NCI-H524 (cell line): ENCODE results near the gene MBD3L2B.

Experiments
- DNase-seq, 2 experiments: peaks; one replicate each; lab custom pipeline; 2025; lab: John Stamatoyannopoulos, UW

MBD3L2B gene

DNA sequence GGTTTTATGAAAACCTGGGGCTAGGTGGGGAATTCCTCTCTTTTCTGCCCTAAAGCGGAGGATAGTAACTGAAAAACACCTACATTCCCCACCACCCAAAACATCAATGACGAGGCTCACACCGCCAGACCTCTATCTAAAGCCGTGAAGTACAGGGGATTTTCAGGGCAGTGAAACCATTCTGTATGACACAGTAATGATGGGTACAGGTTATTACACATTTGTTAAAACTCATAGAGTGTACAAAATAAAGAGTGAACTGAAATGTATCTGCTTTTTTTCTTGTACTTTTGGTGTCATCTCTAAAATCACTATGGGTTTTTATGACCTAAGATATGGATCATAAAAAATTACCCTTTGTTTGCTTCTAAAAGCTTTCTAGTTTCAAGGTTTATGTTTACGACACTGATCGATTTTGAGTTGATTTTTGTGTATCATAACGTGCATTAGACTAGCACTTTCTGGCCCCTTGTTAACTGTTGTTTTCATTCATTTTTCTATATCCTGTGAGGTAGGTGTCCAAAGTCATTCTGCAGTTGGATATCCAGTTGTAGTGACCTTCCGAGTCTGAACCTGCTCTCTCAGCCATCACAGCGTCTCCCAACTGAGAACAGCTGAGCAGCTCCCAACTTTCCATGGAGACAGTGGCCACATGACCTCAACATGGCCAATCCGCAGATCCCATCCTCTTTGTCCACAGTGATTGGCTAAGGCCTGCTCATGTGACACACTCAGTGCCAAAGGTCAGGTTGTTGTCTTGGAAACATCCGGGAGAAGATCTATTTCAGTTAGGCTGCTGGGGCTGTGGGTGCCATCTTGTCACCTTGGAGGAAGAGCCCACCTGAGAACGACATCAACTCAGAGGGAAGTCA, 10.3 kb downstream of the MBD3L2B start:
- DNase-seq, result no peak

- no peak for DNase-seq
These were observed 13.4 kb downstream of the MBD3L2B start for GRCh38 chr19:7007859-7008258.

DNA sequence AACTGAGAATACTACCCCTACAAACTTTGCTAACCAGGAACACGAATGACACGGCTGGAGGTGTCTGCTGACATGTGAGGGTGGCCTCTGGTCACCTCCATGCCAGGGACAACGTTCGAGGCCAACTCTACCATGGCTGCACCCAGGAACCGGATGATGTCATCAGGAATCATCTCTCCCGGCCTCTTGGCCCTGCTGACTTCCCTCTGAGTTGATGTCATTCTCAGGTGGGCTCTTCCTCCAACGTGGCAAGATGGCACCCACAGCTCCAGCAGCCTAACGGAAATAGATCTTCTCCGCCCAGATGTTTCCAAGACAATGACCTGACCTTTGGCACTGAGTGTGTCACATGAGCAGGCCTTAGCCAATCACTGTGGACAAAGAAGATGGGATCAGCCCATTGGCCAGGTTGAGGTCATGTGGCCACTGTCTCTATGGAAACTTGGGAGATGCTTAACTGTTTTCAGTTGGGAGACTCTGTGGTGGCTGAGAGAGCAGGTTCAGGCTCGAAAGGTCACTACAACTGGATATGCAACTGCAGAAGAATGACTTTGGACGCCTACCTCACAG, 15.0 kb downstream of the MBD3L2B start:
- no peak for DNase-seq

DNA sequence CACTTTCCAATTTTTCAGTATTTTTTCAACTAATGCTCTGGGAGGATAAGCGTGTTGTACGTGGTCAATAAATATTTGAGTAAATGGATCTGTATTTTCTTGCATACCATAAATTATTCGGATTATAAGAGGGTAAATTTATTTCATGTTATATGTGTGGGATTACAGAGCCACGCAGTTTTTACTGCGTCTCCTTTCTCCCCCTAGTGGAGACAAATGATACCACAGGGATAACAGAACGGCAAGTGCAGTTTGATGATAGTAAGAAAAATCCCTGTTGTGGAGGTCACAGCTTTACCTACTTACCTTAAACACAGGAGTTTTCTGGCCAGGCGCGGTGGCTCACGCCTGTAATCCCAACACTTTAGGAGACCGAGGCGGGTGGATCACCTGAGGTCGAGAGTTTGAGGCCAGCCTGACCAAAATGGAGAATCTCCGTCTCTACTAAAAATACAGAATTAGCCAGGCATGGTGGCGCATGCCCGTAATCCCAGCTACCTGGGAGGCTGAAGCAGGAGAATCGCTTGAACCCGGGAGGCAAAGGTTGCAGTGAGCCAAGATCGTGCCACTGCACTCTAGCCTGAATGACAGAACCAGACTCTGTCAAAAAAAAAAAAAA, 16.8 kb downstream of the MBD3L2B start:
- no peak for DNase-seq

DNA sequence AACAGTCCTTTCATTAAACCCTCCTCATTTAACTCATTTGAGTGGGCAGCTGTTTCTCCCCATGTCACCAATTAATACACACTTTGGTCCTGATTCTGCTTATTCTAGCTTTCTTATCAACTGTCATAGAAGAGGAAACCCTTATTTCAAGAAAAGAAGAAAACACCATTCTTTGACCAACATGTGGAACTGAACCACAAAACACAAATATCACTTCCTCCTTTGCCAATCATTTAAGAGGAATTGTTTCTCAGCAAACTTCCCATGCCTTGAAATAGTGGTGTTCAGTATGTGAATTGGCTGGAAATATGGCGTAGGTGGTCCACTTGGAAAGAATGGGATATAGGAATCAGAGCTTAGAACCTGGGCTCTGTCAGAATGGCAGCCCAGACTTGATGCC, 20.4 kb downstream of the MBD3L2B start:
- no peak for DNase-seq

GRCh38 chr19:7000333-7000732, 20.9 kb downstream of the MBD3L2B start:
- DNase-seq, result no peak

DNA sequence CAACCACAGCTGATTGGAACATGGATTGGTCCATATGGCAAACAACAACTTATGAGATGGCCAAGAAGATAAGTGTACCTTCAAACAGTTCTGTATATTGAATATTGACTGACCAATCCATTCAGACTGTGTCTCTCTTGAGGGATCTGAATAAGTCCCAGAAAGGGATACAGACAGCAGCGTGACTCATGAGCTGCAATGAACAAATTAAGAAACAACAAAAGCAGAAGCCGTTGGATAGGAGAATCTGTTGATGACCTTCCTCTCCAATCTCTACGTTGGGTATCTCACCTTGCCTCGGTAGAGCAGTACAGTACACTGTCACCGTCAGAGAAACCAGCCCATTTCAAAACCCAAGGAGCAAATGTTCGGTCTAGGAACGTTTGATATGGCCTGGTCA, 21.3 kb downstream of the MBD3L2B start:
- DNase-seq, result no peak

DNA sequence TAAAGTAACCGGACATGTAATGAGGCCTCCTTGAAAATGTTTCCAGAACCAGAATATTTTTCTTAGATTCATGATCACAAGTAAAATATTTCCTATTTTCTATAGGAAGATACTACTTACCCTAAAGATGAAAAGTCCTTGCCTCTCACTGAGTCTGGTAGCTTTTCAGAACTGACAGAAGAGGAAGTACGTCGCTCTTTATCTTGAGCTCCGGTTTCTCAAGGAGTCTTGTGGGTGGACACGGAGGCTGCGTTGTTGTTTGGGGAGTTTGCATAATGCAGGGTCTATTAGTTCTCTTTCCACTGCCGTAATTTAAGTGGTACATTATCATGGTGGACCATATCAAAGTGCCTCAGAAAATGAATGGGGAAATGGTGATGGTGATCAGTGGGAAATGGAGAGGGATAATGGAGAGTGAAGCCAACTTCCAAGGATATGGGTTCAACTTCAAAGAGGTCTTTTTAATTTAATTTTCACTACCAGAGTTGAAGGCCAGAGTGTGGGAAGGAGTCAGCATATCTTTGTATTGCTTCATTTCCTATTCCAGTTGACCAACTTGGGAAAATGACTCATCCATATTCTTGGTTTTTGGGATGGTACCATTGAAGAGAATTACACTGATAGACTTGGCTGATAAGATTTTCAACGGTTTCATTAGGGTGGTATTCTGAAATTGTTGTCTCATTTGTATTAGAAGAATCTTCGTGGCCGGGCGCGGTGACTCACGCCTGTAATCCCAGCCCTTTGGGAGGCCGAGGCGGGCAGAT, 23.4 kb downstream of the MBD3L2B start:
- DNase-seq, result no peak

- DNase-seq, result no peak
These were observed 24.4 kb downstream of the MBD3L2B start for GRCh38 chr19:6996810-6997209.

GRCh38 chr19:6995054-6995453, 26.2 kb downstream of the MBD3L2B start:
- no peak for DNase-seq

- DNase-seq, result no peak
These were observed 33.0 kb downstream of the MBD3L2B start for GRCh38 chr19:6988257-6988656.

DNA sequence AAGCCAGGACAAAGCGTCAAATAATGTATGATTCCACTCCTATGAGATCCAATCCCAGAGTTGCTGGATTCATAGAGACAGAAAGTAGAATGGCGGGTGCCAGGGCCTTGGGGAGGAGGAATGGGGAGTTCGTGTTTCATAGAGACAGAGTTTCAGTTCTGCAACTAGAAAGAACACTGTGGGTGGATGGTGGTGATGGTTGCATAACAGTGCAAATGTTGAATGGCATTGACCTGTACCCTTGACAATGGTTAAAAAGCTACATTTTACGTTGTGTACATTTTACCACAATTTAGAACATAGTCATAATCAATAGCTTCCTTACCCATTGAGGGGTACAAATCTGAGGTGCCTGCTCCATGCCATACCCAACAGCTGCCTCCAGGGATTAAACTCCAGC, 33.4 kb downstream of the MBD3L2B start:
- DNase-seq, result no peak

- DNase-seq, result no peak
These were observed 37.8 kb downstream of the MBD3L2B start for GRCh38 chr19:6983448-6983847.

- no peak for DNase-seq
These were observed 41.8 kb downstream of the MBD3L2B start for GRCh38 chr19:6979399-6979798.

DNA sequence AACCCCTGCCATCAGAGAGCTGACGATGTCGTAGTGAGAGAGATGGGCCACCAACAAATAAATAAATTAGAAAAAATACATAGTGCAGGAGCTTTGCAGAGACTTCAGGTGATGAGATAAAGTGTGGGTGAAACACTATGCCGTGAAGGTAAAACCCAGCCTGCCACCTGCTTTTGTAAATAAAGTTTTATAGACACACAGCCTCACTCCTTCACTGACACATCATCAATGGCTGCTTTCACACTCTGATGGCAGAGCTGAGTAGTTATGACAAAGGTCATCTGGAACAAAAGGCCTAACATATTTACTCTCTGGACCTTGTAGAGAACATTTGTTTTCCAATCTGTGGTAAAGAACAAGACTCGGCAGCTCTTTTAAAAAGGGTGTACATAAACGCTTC, 45.0 kb downstream of the MBD3L2B start:
- DNase-seq, result no peak

GRCh38 chr19:6971366-6971765, 49.9 kb downstream of the MBD3L2B start:
- no peak for DNase-seq

DNA sequence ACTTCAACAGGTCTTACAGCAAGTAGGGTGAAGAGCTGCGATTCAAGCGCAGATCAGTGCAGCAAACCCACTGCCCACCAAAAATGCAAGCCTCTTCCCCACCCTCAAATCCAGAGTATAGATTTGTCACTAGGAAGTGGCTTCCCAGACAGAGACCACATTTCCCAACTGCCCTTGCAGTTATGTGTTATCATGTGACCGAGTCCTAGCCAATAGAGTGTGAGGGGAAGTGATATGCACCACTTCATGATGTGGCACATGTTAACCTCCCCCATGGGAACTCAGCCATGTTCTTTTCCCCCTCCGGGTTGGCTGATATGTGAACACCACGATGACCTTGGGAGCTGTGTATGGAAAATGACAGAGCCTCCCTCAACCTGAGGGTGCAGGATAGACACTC, 50.8 kb downstream of the MBD3L2B start:
- DNase-seq, result peak in 1 of 2 experiments; percentile 16

- no peak for DNase-seq
These were observed 51.2 kb downstream of the MBD3L2B start for GRCh38 chr19:6970021-6970420.

DNA sequence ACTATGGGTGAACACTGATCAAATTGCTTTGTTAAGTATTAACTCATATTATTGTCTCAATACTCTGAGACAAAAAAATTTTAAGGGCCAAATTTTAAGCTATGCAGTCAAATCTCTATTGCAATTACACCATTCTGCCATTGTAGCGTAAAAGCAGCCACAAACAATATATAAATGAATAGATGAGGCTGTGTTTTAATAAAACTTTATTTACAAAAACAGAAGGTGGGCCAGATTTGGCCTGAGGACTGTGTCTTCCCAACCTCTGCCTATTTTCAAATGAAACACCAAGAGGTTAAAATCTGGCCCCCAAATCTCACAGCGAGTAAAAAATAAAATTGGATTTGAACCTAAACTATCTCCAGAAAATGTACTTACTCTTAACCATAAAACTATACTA, 51.7 kb downstream of the MBD3L2B start:
- no peak for DNase-seq
